Progenitor cell of endocrine pancreas (in vitro differentiated cells): Measurements from ENCODE around the gene SLFN11. TPM values are rescaled to one million over a fixed set of nuclear protein-coding genes. Genes with fewer than 3 reads are reported as not detected.
"Not testable (repeated sequence)": the region's sequence is repeated elsewhere in the genome, so short reads cannot be mapped to it uniquely, and the experiment has no call there.

Source experiments
- DNase-seq: peaks from one replicate; pipeline ENCODE4 v3.0.0; 2021; ENCODE audit warnings: low spot score; ENCODE audit not compliant: unreplicated experiment
- H3K27ac Mint-ChIP-seq: 2 replicates; pipeline ENCODE4 v1.8.0; 2021; ENCODE audit warnings: mild to moderate bottlenecking, moderate library complexity, mixed read lengths
- H3K27me3 Mint-ChIP-seq: 2 replicates; pipeline ENCODE4 v1.8.0; 2021; ENCODE audit warnings: mixed read lengths
- H3K36me3 Mint-ChIP-seq: 2 replicates; pipeline ENCODE4 v1.8.0; 2022; ENCODE audit warnings: mixed read lengths; ENCODE audit not compliant: insufficient read depth
- H3K4me1 Mint-ChIP-seq: 2 replicates; pipeline ENCODE4 v1.8.0; 2021; ENCODE audit warnings: low read depth, mixed read lengths
- H3K4me3 Mint-ChIP-seq: 2 replicates; pipeline ENCODE4 v1.8.0; 2021; ENCODE audit warnings: low read depth, mild to moderate bottlenecking, moderate library complexity, mixed read lengths
- H3K9me3 Mint-ChIP-seq: 2 replicates; pipeline ENCODE4 v1.8.0; 2021; ENCODE audit warnings: low read depth, mixed read lengths
- CTCF ChIP-seq: fragments of 200-600 bp; sonication (generic); IDR thresholded peaks from one replicate; pipeline ENCODE4 v1.5.0; 2021; ENCODE audit warnings: antibody characterized with exemption, mild to moderate bottlenecking; ENCODE audit not compliant: unreplicated experiment
- total RNA-seq: library from RNA; stranded (reverse); gene quantifications from 2 replicates; pipeline ENCODE4 v1.2.1, GENCODE V29; 2021

The SLFN11 gene
- total RNA-seq, 1 donor from 2014 or later: 2.1 TPM

- Mint-ChIP-seq H3K36me3 (peaks cover 13% of the 10 kb centered on the region), H3K4me1 (no peaks in the 10 kb centered on the region), H3K27me3 (no peaks in the 10 kb centered on the region), H3K9me3 (peaks cover 5% of the 10 kb centered on the region), H3K4me3 (no peak overlapping the region), H3K27ac (no peak overlapping the region)
- DNase-seq: no peak
- TF ChIP-seq CTCF: no peak
These were observed 33.1 kb upstream of the SLFN11 start for GRCh38 chr17:35406568-35406967.

- H3K4me3 Mint-ChIP-seq: no peak overlapping the region
These were observed 30.9 kb upstream of the SLFN11 start for GRCh38 chr17:35404360-35404759.

GRCh38 chr17:35393783-35394182 lies 20.4 kb upstream of the SLFN11 start:
- H3K4me1 Mint-ChIP-seq, H3K4me3 Mint-ChIP-seq, H3K36me3 Mint-ChIP-seq, H3K27ac Mint-ChIP-seq, H3K27me3 Mint-ChIP-seq, DNase-seq: not testable (repeated sequence)
- peaks cover 16% of the 10 kb centered on the region for H3K9me3 Mint-ChIP-seq

More at GRCh38 chr17:35404360-35404759, 30.9 kb upstream of the SLFN11 start:
- Mint-ChIP-seq H3K4me1 (peaks cover 2% of the 10 kb centered on the region), H3K27me3 (no peaks in the 10 kb centered on the region), H3K36me3 (peaks cover 11% of the 10 kb centered on the region), H3K9me3 (peaks cover 9% of the 10 kb centered on the region), H3K27ac (peak overlapping the region; percentile 74)
- TF ChIP-seq CTCF: no peak
- DNase-seq: no peak

- no peak overlapping the region for H3K4me3 Mint-ChIP-seq
- no peaks in the 10 kb centered on the region for H3K4me1 Mint-ChIP-seq
- H3K27me3 Mint-ChIP-seq: peaks cover 10% of the 10 kb centered on the region
- no peak overlapping the region for H3K27ac Mint-ChIP-seq
- peaks cover 4% of the 10 kb centered on the region for H3K36me3 Mint-ChIP-seq
- DNase-seq: no peak
- peaks cover 11% of the 10 kb centered on the region for H3K9me3 Mint-ChIP-seq
- no peak for TF ChIP-seq CTCF
These were observed 17.2 kb upstream of the SLFN11 start for GRCh38 chr17:35390663-35391062.

GRCh38 chr17:35390156-35390555 lies 16.7 kb upstream of the SLFN11 start:
- Mint-ChIP-seq H3K27me3 (peaks cover 10% of the 10 kb centered on the region), H3K36me3 (peaks cover 4% of the 10 kb centered on the region), H3K4me3 (no peak overlapping the region), H3K4me1 (no peaks in the 10 kb centered on the region), H3K9me3 (peaks cover 10% of the 10 kb centered on the region), H3K27ac (no peak overlapping the region)
- no peak for TF ChIP-seq CTCF
- no peak for DNase-seq

- no peak for TF ChIP-seq CTCF
- DNase-seq: no peak
- H3K4me3 Mint-ChIP-seq: no peak overlapping the region
- H3K9me3 Mint-ChIP-seq: peaks cover 2% of the 10 kb centered on the region
- H3K4me1 Mint-ChIP-seq: no peaks in the 10 kb centered on the region
- peaks cover 10% of the 10 kb centered on the region for H3K27me3 Mint-ChIP-seq
- no peak overlapping the region for H3K27ac Mint-ChIP-seq
- H3K36me3 Mint-ChIP-seq: no peaks in the 10 kb centered on the region
These were observed 14.1 kb upstream of the SLFN11 start for GRCh38 chr17:35387496-35387895.
